K562 (cell line): ENCODE measurements around the gene LILRA6. TPM values are rescaled to one million over a fixed set of nuclear protein-coding genes. Genes with fewer than 3 reads are reported as not detected.
A peak's percentile ranks its signal among the peaks of the same experiment; 100 is the strongest.

Experiments used
- ATAC-seq: fragments of 200-7000 bp; cut with Tn5 transposase; 3 replicates; pipeline ENCODE4 v1.9.1; 2020; ENCODE audit warnings: moderate library complexity
- BruUV-seq: library from RNA; stranded (reverse); fragments of 400-500 nt; replicated peaks from 2 replicates; lab custom pipeline; 2021; lab: Mats Ljungman, UMichigan
- CTCF ChIA-PET: fragments of 300-600 bp; formaldehyde crosslinking; extraction: SDS; loops from one replicate; lab custom pipeline; 2021; ENCODE audit warnings: low intra/inter-chr PET ratio; lab: Yijun Ruan, JAX
- POLR2A ChIA-PET: fragments of 300-600, 350-650 bp; sonication (Branson Sonifier 250); formaldehyde crosslinking; extraction: SDS; loops from one replicate; lab custom pipeline; 2021; ENCODE audit warnings: antibody characterized with exemption, inconsistent platforms; lab: Yijun Ruan, JAX
- DNase-seq, 4 experiments: peaks; one replicate each; pipeline versions ENCODE4 v3.0.0 to v3.0.0-alpha.2; 2011 to 2018; ENCODE audit warnings: low spot score in 3 of 4, mixed read lengths in 3 of 4; ENCODE audit errors: extremely low read depth in 1 of 4
- FAIRE-seq: peaks from 2 replicates; lab custom pipeline; 2011; peaks lifted over from hg19 to GRCh38; lab: Jason Lieb, UNC
- H2AFZ ChIP-seq: 2 replicates; pipeline ENCODE4 v1.6.0; 2011; ENCODE audit warnings: low read depth, low read length, control low read depth, inconsistent platforms
- H3K27ac ChIP-seq: fragments of 200-600 bp; 3 replicates; pipeline ENCODE4 v1.8.0; 2011; ENCODE audit warnings: low read depth, mild to moderate bottlenecking, control low read depth, inconsistent platforms, low read length, moderate library complexity, mixed read lengths; ENCODE audit errors: extremely low read depth
- H3K27me3 ChIP-seq, 2 experiments: fragments of 300-600 bp in 1 of 2; 2 replicates in 1 of 2; 3 replicates in 1 of 2; pipeline versions ENCODE4 v1.6.0 to v1.8.0; 2011; ENCODE audit warnings: inconsistent platforms in 2 of 2, low read length in 2 of 2, mild to moderate bottlenecking in 1 of 2, mixed read lengths in 1 of 2, moderate library complexity in 1 of 2; ENCODE audit not compliant: control insufficient read depth in 2 of 2, insufficient read depth in 2 of 2
- H3K36me3 ChIP-seq: fragments of 300-600 bp; 3 replicates; pipeline ENCODE4 v1.8.0; 2011; ENCODE audit warnings: mild to moderate bottlenecking, low read length, inconsistent platforms; ENCODE audit not compliant: control insufficient read depth, insufficient read depth
- H3K4me1 ChIP-seq, 2 experiments: fragments of 200-600 bp in 1 of 2; replicated peaks in 1 of 2; 2 replicates in 1 of 2; 3 replicates in 1 of 2; pipeline versions ENCODE4 v1.5.1 to v1.8.0; 2011; ENCODE audit warnings: inconsistent platforms in 2 of 2, low read length in 2 of 2, mild to moderate bottlenecking in 1 of 2, mixed read lengths in 1 of 2, moderate library complexity in 1 of 2; ENCODE audit not compliant: control insufficient read depth in 2 of 2, insufficient read depth in 2 of 2
- H3K4me2 ChIP-seq: 2 replicates; pipeline ENCODE4 v1.6.1; 2011; ENCODE audit warnings: low read length, control low read depth, inconsistent platforms, mixed read lengths; ENCODE audit not compliant: insufficient read depth
- H3K4me3 ChIP-seq: fragments of 200-600 bp; sonication (generic), shearing (Covaris generic); 2 replicates; pipeline ENCODE4 v1.5.1; 2016; ENCODE audit warnings: control low read depth, inconsistent platforms
- H3K79me2 ChIP-seq: fragments of 200-600 bp; 3 replicates; pipeline ENCODE4 v1.8.0; 2011; ENCODE audit warnings: low read length, inconsistent platforms; ENCODE audit not compliant: control insufficient read depth, insufficient read depth
- H3K9ac ChIP-seq, 2 experiments: 2 replicates each; pipeline versions ENCODE4 v1.6.0 to v1.6.1; 2011; ENCODE audit warnings: low read depth in 2 of 2, low read length in 2 of 2, control low read depth in 1 of 2, inconsistent platforms in 1 of 2, mild to moderate bottlenecking in 1 of 2, mixed read lengths in 1 of 2; ENCODE audit not compliant: insufficient read depth in 1 of 2
- H3K9me1 ChIP-seq: one replicate; pipeline ENCODE4 v1.6.0; 2011; ENCODE audit warnings: inconsistent platforms, mild to moderate bottlenecking, low read length, moderate library complexity; ENCODE audit not compliant: control insufficient read depth, insufficient read depth
- H3K9me3 ChIP-seq: replicated peaks from 2 replicates; pipeline ENCODE4 v1.5.1; 2011; ENCODE audit warnings: low read depth, low read length, inconsistent platforms; ENCODE audit not compliant: control insufficient read depth, insufficient read depth
- H4K20me1 ChIP-seq: replicated peaks from 2 replicates; pipeline ENCODE4 v1.6.1; 2011; ENCODE audit warnings: low read length, inconsistent platforms, mixed read lengths; ENCODE audit not compliant: control insufficient read depth, insufficient read depth
- EGR1 ChIP-seq: fragments of 450-650 bp; conservative IDR thresholded peaks from 2 replicates; pipeline ENCODE4 v1.6.1; 2017; ENCODE audit warnings: mild to moderate bottlenecking
- EHMT2 ChIP-seq: fragments of 450-650 bp; IDR thresholded peaks from 2 replicates; pipeline ENCODE4 v1.6.1; 2018; ENCODE audit warnings: antibody characterized with exemption
- GATAD2B ChIP-seq: fragments of 450-650 bp; IDR thresholded peaks from 2 replicates; pipeline ENCODE4 v1.6.1; 2017; ENCODE audit warnings: mild to moderate bottlenecking, borderline replicate concordance
- HDAC1 ChIP-seq, 2 experiments: fragments of 450-650 bp; IDR thresholded peaks; 2 replicates each; pipeline ENCODE4 v1.6.1; 2016 to 2017; ENCODE audit warnings: inconsistent platforms in 1 of 2, mild to moderate bottlenecking in 1 of 2, moderate library complexity in 1 of 2
- HDAC2 ChIP-seq: fragments of 450-650 bp; IDR thresholded peaks from 2 replicates; pipeline ENCODE4 v1.6.1; 2016; ENCODE audit warnings: mild to moderate bottlenecking
- ILK ChIP-seq: fragments of 450-650 bp; IDR thresholded peaks from 2 replicates; pipeline ENCODE4 v1.6.1; 2016; ENCODE audit warnings: missing genetic modification characterization, low read depth, mild to moderate bottlenecking, missing compliant biosample characterization, moderate library complexity, borderline replicate concordance
- RBM39 ChIP-seq: fragments of 200-400 bp; formaldehyde crosslinking; optimal IDR thresholded peaks from 2 replicates; pipeline ENCODE3; 2018; ENCODE audit warnings: low read depth, low read length
- SMC3 ChIP-seq: conservative IDR thresholded peaks from 2 replicates; pipeline ENCODE4 v1.6.1; 2011; ENCODE audit warnings: low read depth, low read length, improper control_type of control experiment; ENCODE audit not compliant: insufficient read depth
- YBX1 ChIP-seq: fragments of 450-650 bp; IDR thresholded peaks from 2 replicates; pipeline ENCODE4 v1.7.1; 2016; ENCODE audit warnings: mild to moderate bottlenecking
- ZNF444 ChIP-seq: fragments of 250-450 bp; sonication (Bioruptor Pico); IDR thresholded peaks from 2 replicates; pipeline ENCODE4 v1.4.0; 2020; ENCODE audit warnings: mild to moderate bottlenecking, moderate library complexity
- WGBS: fragments of 100-300 bp; shearing (Covaris generic); methylation state at CpG from one replicate; pipeline ENCODE4 v1.1.6; 2016; ENCODE audit warnings: low coverage, mixed read lengths; ENCODE audit not compliant: insufficient coverage; ENCODE audit errors: missing lambda C conversion rate; 5-methylcytosine and 5-hydroxymethylcytosine counted together
- in situ Hi-C: fragments of 300-500 bp; cut with MboI; formaldehyde crosslinking; loops from 4 replicates; pipeline ENCODE4 v1.15.0; 2018; ENCODE audit warnings: inconsistent platforms, mixed read lengths
- intact Hi-C: fragments of 100-400 bp; cut with micrococcal nuclease; formaldehyde crosslinking; loops from 2 replicates; pipeline ENCODE4 v1.14.2; 2022
- polyA plus RNA-seq, 8 experiments: library from polyadenylated mRNA; depleted of rRNA in 4 of 8; stranded (reverse) in 5 of 8; unstranded in 3 of 8; fragments of >200 nt; fragmentation: Nextera tagmentation in 2 of 8; fragmentation: Illumina TruSeq in 1 of 8; extraction: Ambion mirVana in 2 of 8; extraction: Trizol in 1 of 8; gene quantifications; 2 replicates each; pipeline versions ENCODE4 v1.2.1 to v1.2.3, GENCODE V29; 2011 to 2014; ENCODE audit warnings: inconsistent platforms in 1 of 8, missing spikeins in 1 of 8
- total RNA-seq, 7 experiments: library from RNA; depleted of rRNA in 6 of 7; stranded (reverse); fragments of >200 nt in 6 of 7; fragmentation: Illumina TruSeq in 2 of 7; extraction: Trizol in 2 of 7; gene quantifications; 2 replicates each; pipeline versions ENCODE4 v1.2.1 to v1.2.3, GENCODE V29; 2011 to 2021; ENCODE audit warnings: low replicate concordance in 1 of 7
- TF ChIP-seq, protein P1 (sequence below): fragments of 250-450 bp; sonication (Bioruptor Pico); IDR thresholded peaks from 2 replicates; pipeline ENCODE4 v1.5.0; 2021
- TF ChIP-seq, protein P2 (sequence below): fragments of 450-650 bp; IDR thresholded peaks from 2 replicates; pipeline ENCODE4 v1.6.1; 2017; ENCODE audit warnings: antibody characterized with exemption
- TF ChIP-seq, protein P3 (sequence below): sonication (generic); formaldehyde crosslinking; IDR thresholded peaks from 2 replicates; pipeline ENCODE4 v1.9.0; 2022; ENCODE audit warnings: mild to moderate bottlenecking, missing genetic modification reagents
- TF ChIP-seq, protein P4 (sequence below): sonication (generic); formaldehyde crosslinking; IDR thresholded peaks from 2 replicates; pipeline ENCODE4 v1.8.0; 2022; ENCODE audit warnings: mild to moderate bottlenecking, missing genetic modification reagents, borderline replicate concordance

LILRA6 gene
- total and polyA plus RNA-seq, 9 of the 15 experiments (the other 6 are each of a cell fraction or from before 2014, with no cell fraction given): 0.03 TPM; not detected in 8

GRCh38 chr19:54231077-54231931, 11.3 kb downstream of the LILRA6 start:
- POLR2A ChIA-PET: no interaction called here
- intact Hi-C loops: loop anchor here (2.0 to 5.0 kb wide), 3 partner anchors 21 to 63 kb away; partner anchors contain the start of gene MBOAT7
- CTCF ChIA-PET: interaction anchor here (0.6 to 3.3 kb wide), 5 partner anchors 62 to 1017 kb away, joined by 3 to 37 read pairs (median 4); no protein-coding TSS in a partner anchor
- no peaks in the 10 kb centered on the region for H3K79me2 ChIP-seq
- BruUV-seq: no TSS peak
- H3K27ac ChIP-seq: no peak overlapping the region
- peaks cover 4 to 6% of the 10 kb centered on the region in 2 experiments; a peak in 4 of 5 replicates for H3K4me1 ChIP-seq
- H3K9ac ChIP-seq: no peak overlapping the region
- in situ Hi-C loops: no loop called here
- no peak overlapping the region for H2AFZ ChIP-seq
- peak; percentile 82 to 92 (median 89) for DNase-seq
- ATAC-seq: peak; percentile 100
- H3K27me3 ChIP-seq: peaks cover 10 to 33% of the 10 kb centered on the region in 2 experiments; a peak in 4 of 5 replicates
- H3K4me3 ChIP-seq: no peak overlapping the region
- WGBS: 5% methylated on average over 21 of the region's 21 CpGs
- H3K4me2 ChIP-seq: peak overlapping the region; percentile 28; the same call in 1 of the 2 replicates
- no peaks in the 10 kb centered on the region for H4K20me1 ChIP-seq
- H3K36me3 ChIP-seq: no peaks in the 10 kb centered on the region
- H3K9me1 ChIP-seq: no peaks in the 10 kb centered on the region
- FAIRE-seq: peak; percentile 98
- H3K9me3 ChIP-seq: no peaks in the 10 kb centered on the region
- TF ChIP-seq YBX1 (no peak), ZNF444 (CRISPR knock-in tag) (no peak), HDAC2 (peak; percentile 44; the same call in 1 of the 2 replicates), GATAD2B (no peak), SMC3 (peak; percentile 94), EHMT2 (no peak), RBM39 (no peak), EGR1 (no peak), ILK (tag) (no peak), HDAC1 (IDR thresholded peaks at IDR 0.05) (no peak)
- TF ChIP-seq, protein P1, sequence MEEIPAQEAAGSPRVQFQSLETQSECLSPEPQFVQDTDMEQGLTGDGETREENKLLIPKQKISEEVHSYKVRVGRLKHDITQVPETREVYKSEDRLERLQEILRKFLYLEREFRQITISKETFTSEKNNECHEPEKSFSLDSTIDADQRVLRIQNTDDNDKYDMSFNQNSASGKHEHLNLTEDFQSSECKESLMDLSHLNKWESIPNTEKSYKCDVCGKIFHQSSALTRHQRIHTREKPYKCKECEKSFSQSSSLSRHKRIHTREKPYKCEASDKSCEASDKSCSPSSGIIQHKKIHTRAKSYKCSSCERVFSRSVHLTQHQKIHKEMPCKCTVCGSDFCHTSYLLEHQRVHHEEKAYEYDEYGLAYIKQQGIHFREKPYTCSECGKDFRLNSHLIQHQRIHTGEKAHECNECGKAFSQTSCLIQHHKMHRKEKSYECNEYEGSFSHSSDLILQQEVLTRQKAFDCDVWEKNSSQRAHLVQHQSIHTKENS (CRISPR knock-in tag): no peak
- TF ChIP-seq, protein P2, sequence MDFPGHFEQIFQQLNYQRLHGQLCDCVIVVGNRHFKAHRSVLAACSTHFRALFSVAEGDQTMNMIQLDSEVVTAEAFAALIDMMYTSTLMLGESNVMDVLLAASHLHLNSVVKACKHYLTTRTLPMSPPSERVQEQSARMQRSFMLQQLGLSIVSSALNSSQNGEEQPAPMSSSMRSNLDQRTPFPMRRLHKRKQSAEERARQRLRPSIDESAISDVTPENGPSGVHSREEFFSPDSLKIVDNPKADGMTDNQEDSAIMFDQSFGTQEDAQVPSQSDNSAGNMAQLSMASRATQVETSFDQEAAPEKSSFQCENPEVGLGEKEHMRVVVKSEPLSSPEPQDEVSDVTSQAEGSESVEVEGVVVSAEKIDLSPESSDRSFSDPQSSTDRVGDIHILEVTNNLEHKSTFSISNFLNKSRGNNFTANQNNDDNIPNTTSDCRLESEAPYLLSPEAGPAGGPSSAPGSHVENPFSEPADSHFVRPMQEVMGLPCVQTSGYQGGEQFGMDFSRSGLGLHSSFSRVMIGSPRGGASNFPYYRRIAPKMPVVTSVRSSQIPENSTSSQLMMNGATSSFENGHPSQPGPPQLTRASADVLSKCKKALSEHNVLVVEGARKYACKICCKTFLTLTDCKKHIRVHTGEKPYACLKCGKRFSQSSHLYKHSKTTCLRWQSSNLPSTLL: no peak
- TF ChIP-seq, protein P3, sequence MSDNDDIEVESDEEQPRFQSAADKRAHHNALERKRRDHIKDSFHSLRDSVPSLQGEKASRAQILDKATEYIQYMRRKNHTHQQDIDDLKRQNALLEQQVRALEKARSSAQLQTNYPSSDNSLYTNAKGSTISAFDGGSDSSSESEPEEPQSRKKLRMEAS: 0 out of 2 replicates have a peak, but pooled peaks have one; percentile 1
- TF ChIP-seq, protein P4, sequence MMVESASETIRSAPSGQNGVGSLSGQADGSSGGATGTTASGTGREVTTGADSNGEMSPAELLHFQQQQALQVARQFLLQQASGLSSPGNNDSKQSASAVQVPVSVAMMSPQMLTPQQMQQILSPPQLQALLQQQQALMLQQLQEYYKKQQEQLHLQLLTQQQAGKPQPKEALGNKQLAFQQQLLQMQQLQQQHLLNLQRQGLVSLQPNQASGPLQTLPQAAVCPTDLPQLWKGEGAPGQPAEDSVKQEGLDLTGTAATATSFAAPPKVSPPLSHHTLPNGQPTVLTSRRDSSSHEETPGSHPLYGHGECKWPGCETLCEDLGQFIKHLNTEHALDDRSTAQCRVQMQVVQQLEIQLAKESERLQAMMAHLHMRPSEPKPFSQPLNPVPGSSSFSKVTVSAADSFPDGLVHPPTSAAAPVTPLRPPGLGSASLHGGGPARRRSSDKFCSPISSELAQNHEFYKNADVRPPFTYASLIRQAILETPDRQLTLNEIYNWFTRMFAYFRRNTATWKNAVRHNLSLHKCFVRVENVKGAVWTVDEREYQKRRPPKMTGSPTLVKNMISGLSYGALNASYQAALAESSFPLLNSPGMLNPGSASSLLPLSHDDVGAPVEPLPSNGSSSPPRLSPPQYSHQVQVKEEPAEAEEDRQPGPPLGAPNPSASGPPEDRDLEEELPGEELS (CRISPR knock-in tag): no peak
